ENCODE data around the gene METTL4.

The METTL4 gene

GRCh38 chr18:2515908-2516625 is 55.2 kb downstream of the METTL4 start:
- in situ Hi-C loops (cut with HindIII; ENCODE audit: low sequenced_read_pairs) = no loop called here
- no peak for TF ChIP-seq CTCF (IDR thresholded peaks at IDR 0.05; ENCODE audit: low read depth, low read length)
- peak; percentile 91 for DNase-seq (ENCODE audit: low read depth, low spot score)

GRCh38 chr18:2515171-2515787 is 56.0 kb downstream of the METTL4 start:
- H3K4me3 ChIP-seq (ENCODE audit: low read depth, low read length) = no peak overlapping the region
- TF ChIP-seq CTCF (IDR thresholded peaks at IDR 0.05; ENCODE audit: low read depth, low read length) = no peak
- peak; percentile 91 for DNase-seq (ENCODE audit: low read depth, low spot score)
- in situ Hi-C loops (cut with HindIII; ENCODE audit: low sequenced_read_pairs) = no loop called here

More at GRCh38 chr18:2515908-2516625, 55.2 kb downstream of the METTL4 start:
- H3K4me3 ChIP-seq (ENCODE audit: low read depth, low read length) = no peak overlapping the region

- TF ChIP-seq CTCF (IDR thresholded peaks at IDR 0.05; ENCODE audit: low read depth, low read length) = no peak
- H3K4me3 ChIP-seq (ENCODE audit: low read depth, low read length) = no peak overlapping the region
- in situ Hi-C loops (cut with HindIII; ENCODE audit: low sequenced_read_pairs) = no loop called here
- peak; percentile 83 for DNase-seq (ENCODE audit: low read depth, low spot score)
Observed at GRCh38 chr18:2513616-2514015, 57.7 kb downstream of the METTL4 start.

- no peak for DNase-seq (ENCODE audit: low read depth, low spot score)
- in situ Hi-C loops (cut with HindIII; ENCODE audit: low sequenced_read_pairs) = no loop called here
- H3K4me3 ChIP-seq (ENCODE audit: low read depth, low read length) = no peak overlapping the region
- no peak for TF ChIP-seq CTCF (IDR thresholded peaks at IDR 0.05; ENCODE audit: low read depth, low read length)
Observed at GRCh38 chr18:2512059-2512458, 59.2 kb downstream of the METTL4 start.

GRCh38 chr18:2511451-2511850 is 59.9 kb downstream of the METTL4 start:
- TF ChIP-seq CTCF (IDR thresholded peaks at IDR 0.05; ENCODE audit: low read depth, low read length) = no peak
- H3K4me3 ChIP-seq (ENCODE audit: low read depth, low read length) = no peak overlapping the region
- in situ Hi-C loops (cut with HindIII; ENCODE audit: low sequenced_read_pairs) = no loop called here
- DNase-seq (ENCODE audit: low read depth, low spot score) = no peak

GRCh38 chr18:2510416-2510815 is 60.9 kb downstream of the METTL4 start:
- in situ Hi-C loops (cut with HindIII; ENCODE audit: low sequenced_read_pairs) = no loop called here
- no peak for TF ChIP-seq CTCF (IDR thresholded peaks at IDR 0.05; ENCODE audit: low read depth, low read length)
- no peak for DNase-seq (ENCODE audit: low read depth, low spot score)
- no peak overlapping the region for H3K4me3 ChIP-seq (ENCODE audit: low read depth, low read length)
